A549 (cell line): ENCODE measurements around the gene INVS. TPM values are rescaled to one million over a fixed set of nuclear protein-coding genes. Genes with fewer than 3 reads are reported as not detected.

Experiments
- ATAC-seq, 2 experiments: fragments of 200-7000 bp in 1 of 2; fragments of >200 bp in 1 of 2; cut with Nextera tagmentation in 1 of 2; cut with Tn5 transposase in 1 of 2; 3 replicates each; pipeline versions ENCODE4 v1.8.0 to v1.9.1; 2018 to 2020; ENCODE audit warnings: mild to moderate bottlenecking in 1 of 2, moderate library complexity in 1 of 2
- CTCF ChIA-PET: fragments of 300-600 bp; sonication (Branson Sonifier 250); formaldehyde crosslinking; extraction: SDS; loops from one replicate; lab custom pipeline; 2021; ENCODE audit warnings: antibody characterized with exemption, inconsistent platforms; lab: Yijun Ruan, JAX
- POLR2A ChIA-PET: fragments of 350-600 bp; formaldehyde crosslinking; extraction: SDS; loops from one replicate; lab custom pipeline; 2021; ENCODE audit warnings: antibody characterized with exemption, inconsistent platforms; lab: Yijun Ruan, JAX
- DNase-seq, 2 experiments: peaks; one replicate each; pipeline versions ENCODE4 v3.0.0 to v3.0.0-alpha.2; 2011 to 2016; ENCODE audit warnings: low read depth in 1 of 2, low spot score in 1 of 2
- FAIRE-seq: peaks from 2 replicates; lab custom pipeline; 2011; peaks lifted over from hg19 to GRCh38; lab: Jason Lieb, UNC
- H3K27ac ChIP-seq, 2 experiments: fragments of >200 bp; sonication (Bioruptor Twin); formaldehyde crosslinking; 3 replicates each; pipeline ENCODE4 v1.5.1; 2016 to 2017
- H3K4me1 ChIP-seq: fragments of >200 bp; sonication (Bioruptor Twin); formaldehyde crosslinking; 3 replicates; pipeline ENCODE4 v1.6.1; 2016
- H3K4me2 ChIP-seq: fragments of >200 bp; sonication (Bioruptor Twin); formaldehyde crosslinking; 3 replicates; pipeline ENCODE4 v1.6.1; 2016
- H3K4me3 ChIP-seq: fragments of >200 bp; sonication (Bioruptor Twin); formaldehyde crosslinking; 3 replicates; pipeline ENCODE4 v1.5.1; 2016
- H3K9me3 ChIP-seq: fragments of >200 bp; sonication (Bioruptor Twin); formaldehyde crosslinking; 3 replicates; pipeline ENCODE4 v1.6.1; 2016
- BHLHE40 ChIP-seq: IDR thresholded peaks from 2 replicates; pipeline ENCODE4 v1.6.1; 2012; ENCODE audit warnings: low read depth, low read length, inconsistent platforms
- CBX8 ChIP-seq: fragments of 200-600 bp; sonication (generic); IDR thresholded peaks from 2 replicates; pipeline ENCODE4 v1.6.1; 2016
- CEBPB ChIP-seq, 2 experiments: fragments of >200 bp in 1 of 2; sonication (Bioruptor Twin) in 1 of 2; formaldehyde crosslinking in 1 of 2; IDR thresholded peaks; 2 replicates each; pipeline ENCODE4 v1.6.1; 2012 to 2016
- CTCF ChIP-seq: fragments of >200 bp; sonication (Bioruptor Twin); formaldehyde crosslinking; IDR thresholded peaks from 3 replicates; pipeline ENCODE4 v1.5.1; 2016
- ELK1 ChIP-seq: fragments of 150-350 bp; IDR thresholded peaks from 2 replicates; pipeline ENCODE4 v1.6.1; 2014; ENCODE audit warnings: low read depth, mild to moderate bottlenecking, low read length
- FOSB ChIP-seq: fragments of 250-450 bp; sonication (Bioruptor Pico); IDR thresholded peaks from 2 replicates; pipeline ENCODE4 v1.5.0; 2020; ENCODE audit warnings: mild to moderate bottlenecking, moderate library complexity
- FOXS1 ChIP-seq: fragments of 250-450 bp; sonication (Bioruptor Pico); IDR thresholded peaks from 2 replicates; pipeline ENCODE4 v1.5.0; 2020; ENCODE audit warnings: mild to moderate bottlenecking, moderate library complexity
- GATA3 ChIP-seq: IDR thresholded peaks from 2 replicates; pipeline ENCODE4 v1.6.1; 2012; ENCODE audit warnings: borderline replicate concordance
- HDAC2 ChIP-seq: fragments of 200-600 bp; sonication (generic); IDR thresholded peaks from 2 replicates; pipeline ENCODE4 v1.6.1; 2016
- HOXB5 ChIP-seq: fragments of 250-450 bp; sonication (Bioruptor Pico); IDR thresholded peaks from 2 replicates; pipeline ENCODE4 v1.5.0; 2020; ENCODE audit warnings: mild to moderate bottlenecking, moderate library complexity
- JUN ChIP-seq, 2 experiments: fragments of >200 bp; sonication (Bioruptor Twin); formaldehyde crosslinking; IDR thresholded peaks; 2 replicates in 1 of 2; 3 replicates in 1 of 2; pipeline ENCODE4 v1.6.1; 2016 to 2017
- JUNB ChIP-seq: fragments of >200 bp; sonication (Bioruptor Twin); formaldehyde crosslinking; IDR thresholded peaks from 2 replicates; pipeline ENCODE4 v1.6.1; 2016
- MAFK ChIP-seq: fragments of 450-650 bp; IDR thresholded peaks from 2 replicates; pipeline ENCODE4 v1.6.1; 2014; ENCODE audit not compliant: partially characterized antibody
- MAZ ChIP-seq: fragments of 150-350 bp; IDR thresholded peaks from 2 replicates; pipeline ENCODE4 v1.6.1; 2014; ENCODE audit warnings: antibody characterized with exemption, low read depth, low read length, borderline replicate concordance
- MYC ChIP-seq: IDR thresholded peaks from 2 replicates; pipeline ENCODE4 v1.6.1; 2012; ENCODE audit warnings: mild to moderate bottlenecking, inconsistent platforms, low read length, improper control_type of control experiment, borderline replicate concordance
- NPAS2 ChIP-seq: fragments of 250-450 bp; sonication (Bioruptor Pico); IDR thresholded peaks from 2 replicates; pipeline ENCODE4 v1.8.0; 2022; ENCODE audit warnings: mild to moderate bottlenecking, moderate library complexity, borderline replicate concordance
- PHF8 ChIP-seq: fragments of 200-600 bp; sonication (generic); IDR thresholded peaks from 2 replicates; pipeline ENCODE4 v1.6.1; 2016; ENCODE audit warnings: low read depth, mild to moderate bottlenecking, antibody characterized with exemption, moderate library complexity, borderline replicate concordance
- POLR2A ChIP-seq: IDR thresholded peaks from 2 replicates; pipeline ENCODE4 v1.6.1; 2012; ENCODE audit warnings: mild to moderate bottlenecking, low read length
- RFX5 ChIP-seq: fragments of 450-650 bp; IDR thresholded peaks from 2 replicates; pipeline ENCODE4 v1.7.1; 2014; ENCODE audit warnings: antibody characterized with exemption, mild to moderate bottlenecking, moderate library complexity
- TP53 ChIP-seq: fragments of 250-450 bp; sonication (Bioruptor Pico); IDR thresholded peaks from 2 replicates; pipeline ENCODE4 v1.5.0; 2021; ENCODE audit warnings: mild to moderate bottlenecking, moderate library complexity
- ZNF302 ChIP-seq: fragments of 250-450 bp; sonication (Bioruptor Pico); IDR thresholded peaks from 2 replicates; pipeline ENCODE4 v1.9.0; 2021; ENCODE audit warnings: inconsistent platforms, mild to moderate bottlenecking, moderate library complexity
- WGBS: methylation state at CpG from one replicate; pipeline ENCODE4 v1.1.6; 2017; ENCODE audit errors: missing lambda C conversion rate; 5-methylcytosine and 5-hydroxymethylcytosine counted together
- polyA plus RNA-seq, 4 experiments: library from polyadenylated mRNA; depleted of rRNA in 3 of 4; stranded (reverse); fragments of >200 nt; fragmentation: RNase III in 1 of 4; extraction: RNeasy Plus Mini Kit Qiagen cat#74134 plus additional on column Dnase treatment in 1 of 4; gene quantifications; 2 replicates in 3 of 4; 3 replicates in 1 of 4; pipeline ENCODE4 v1.2.3, GENCODE V29; 2011 to 2017
- TF ChIP-seq, protein P1 (sequence below): IDR thresholded peaks from 2 replicates; pipeline ENCODE4 v1.6.1; 2012
- TF ChIP-seq, protein P2 (sequence below): fragments of >200 bp; sonication (Bioruptor Twin); formaldehyde crosslinking; IDR thresholded peaks from 3 replicates; pipeline ENCODE4 v1.6.1; 2016
- TF ChIP-seq, protein P3 (sequence below): fragments of 250-450 bp; sonication (Bioruptor Pico); IDR thresholded peaks from 2 replicates; pipeline ENCODE4 v1.5.0; 2021; ENCODE audit warnings: mild to moderate bottlenecking, moderate library complexity, borderline replicate concordance

INVS gene
- polyA plus RNA-seq, 2 of the 4 experiments (the other 2 are of a cell fraction), result 11.9 to 30.6 TPM

DNA sequence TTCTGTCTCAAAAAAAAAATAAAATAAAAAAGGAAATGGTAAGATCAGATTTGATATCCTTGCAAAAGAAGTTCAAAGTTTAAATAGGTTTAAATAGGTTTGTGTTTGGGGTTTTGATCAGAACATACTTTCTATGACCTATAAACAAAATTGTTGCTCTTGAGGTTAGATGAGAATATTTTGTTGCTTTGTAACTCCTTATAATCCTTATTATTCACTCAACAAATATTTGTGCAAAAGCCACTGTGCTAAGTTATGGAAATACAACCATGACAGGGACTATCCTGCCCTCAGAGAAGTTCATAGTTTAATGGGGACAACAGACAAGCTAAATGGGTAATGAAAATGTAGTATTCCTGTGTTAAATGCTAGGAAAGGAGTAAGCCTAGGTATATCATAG is 71.5 kb downstream of the INVS start:
- Histone ChIP-seq H3K9me3 (peaks cover 22% of the 10 kb centered on the region), H3K4me3 (no peak overlapping the region), H3K4me1 (no peaks in the 10 kb centered on the region), H3K4me2 (no peak overlapping the region)
- POLR2A ChIA-PET, result no interaction called here
- DNase-seq (no peak), ATAC-seq (no peak), FAIRE-seq (peak; percentile 13)
- CTCF ChIA-PET, result no interaction called here
- TF ChIP-seq MYC, result no peak
- TF ChIP-seq JUN (IDR thresholded peaks at IDR 0.05), result no peak
- TF ChIP-seq, protein P1, sequence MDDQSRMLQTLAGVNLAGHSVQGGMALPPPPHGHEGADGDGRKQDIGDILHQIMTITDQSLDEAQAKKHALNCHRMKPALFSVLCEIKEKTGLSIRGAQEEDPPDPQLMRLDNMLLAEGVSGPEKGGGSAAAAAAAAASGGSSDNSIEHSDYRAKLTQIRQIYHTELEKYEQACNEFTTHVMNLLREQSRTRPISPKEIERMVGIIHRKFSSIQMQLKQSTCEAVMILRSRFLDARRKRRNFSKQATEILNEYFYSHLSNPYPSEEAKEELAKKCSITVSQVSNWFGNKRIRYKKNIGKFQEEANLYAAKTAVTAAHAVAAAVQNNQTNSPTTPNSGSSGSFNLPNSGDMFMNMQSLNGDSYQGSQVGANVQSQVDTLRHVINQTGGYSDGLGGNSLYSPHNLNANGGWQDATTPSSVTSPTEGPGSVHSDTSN, result no peak
- TF ChIP-seq CBX8, result no peak
- no peak for TF ChIP-seq BHLHE40
- TF ChIP-seq PHF8, result no peak
- no peak for TF ChIP-seq CEBPB (IDR thresholded peaks at IDR 0.05)
- no peak for TF ChIP-seq POLR2A
- TF ChIP-seq ELK1, result no peak
- no peak for TF ChIP-seq NPAS2 (CRISPR knock-in tag)
- no peak for TF ChIP-seq TP53 (CRISPR knock-in tag)
- TF ChIP-seq ZNF302 (CRISPR knock-in tag), result no peak
- no peak for TF ChIP-seq HOXB5 (CRISPR knock-in tag)
- TF ChIP-seq, all 56 proteins: peak for 0
- no peak overlapping the region for H3K27ac ChIP-seq

GRCh38 chr9:100186356-100186755 is 87.3 kb downstream of the INVS start:
- DNase-seq, result no peak
- H3K4me3 ChIP-seq, result no peak overlapping the region
- no peak for FAIRE-seq
- no peaks in the 10 kb centered on the region for H3K4me1 ChIP-seq
- no peak overlapping the region for H3K4me2 ChIP-seq
- 93% methylated on average over 1 of the region's 1 CpG for WGBS
- CTCF ChIA-PET, result no interaction called here
- ATAC-seq, result no peak
- H3K27ac ChIP-seq, result no peak overlapping the region
- POLR2A ChIA-PET, result no interaction called here
- TF ChIP-seq GATA3 (no peak), NPAS2 (CRISPR knock-in tag) (no peak), RFX5 (no peak), MAFK (no peak), HDAC2 (no peak), PHF8 (no peak), MYC (no peak), MAZ (no peak), CEBPB (IDR thresholded peaks at IDR 0.05) (no peak), JUNB (no peak), FOXS1 (CRISPR knock-in tag) (no peak), BHLHE40 (no peak), FOSB (no peak), CTCF (no peak)
- TF ChIP-seq, protein P2, sequence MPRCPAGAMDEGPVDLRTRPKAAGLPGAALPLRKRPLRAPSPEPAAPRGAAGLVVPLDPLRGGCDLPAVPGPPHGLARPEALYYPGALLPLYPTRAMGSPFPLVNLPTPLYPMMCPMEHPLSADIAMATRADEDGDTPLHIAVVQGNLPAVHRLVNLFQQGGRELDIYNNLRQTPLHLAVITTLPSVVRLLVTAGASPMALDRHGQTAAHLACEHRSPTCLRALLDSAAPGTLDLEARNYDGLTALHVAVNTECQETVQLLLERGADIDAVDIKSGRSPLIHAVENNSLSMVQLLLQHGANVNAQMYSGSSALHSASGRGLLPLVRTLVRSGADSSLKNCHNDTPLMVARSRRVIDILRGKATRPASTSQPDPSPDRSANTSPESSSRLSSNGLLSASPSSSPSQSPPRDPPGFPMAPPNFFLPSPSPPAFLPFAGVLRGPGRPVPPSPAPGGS, result no peak
- TF ChIP-seq, protein P3, sequence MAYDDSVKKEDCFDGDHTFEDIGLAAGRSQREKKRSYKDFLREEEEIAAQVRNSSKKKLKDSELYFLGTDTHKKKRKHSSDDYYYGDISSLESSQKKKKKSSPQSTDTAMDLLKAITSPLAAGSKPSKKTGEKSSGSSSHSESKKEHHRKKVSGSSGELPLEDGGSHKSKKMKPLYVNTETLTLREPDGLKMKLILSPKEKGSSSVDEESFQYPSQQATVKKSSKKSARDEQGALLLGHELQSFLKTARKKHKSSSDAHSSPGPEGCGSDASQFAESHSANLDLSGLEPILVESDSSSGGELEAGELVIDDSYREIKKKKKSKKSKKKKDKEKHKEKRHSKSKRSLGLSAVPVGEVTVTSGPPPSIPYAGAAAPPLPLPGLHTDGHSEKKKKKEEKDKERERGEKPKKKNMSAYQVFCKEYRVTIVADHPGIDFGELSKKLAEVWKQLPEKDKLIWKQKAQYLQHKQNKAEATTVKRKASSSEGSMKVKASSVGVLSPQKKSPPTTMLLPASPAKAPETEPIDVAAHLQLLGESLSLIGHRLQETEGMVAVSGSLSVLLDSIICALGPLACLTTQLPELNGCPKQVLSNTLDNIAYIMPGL (CRISPR knock-in tag), result no peak
- TF ChIP-seq, protein P1, result no peak
- TF ChIP-seq, all 56 proteins: peak for 0
- peaks cover 19% of the 10 kb centered on the region; the same call in 1 of the 3 replicates for H3K9me3 ChIP-seq
